22Rv1 (cell line): ENCODE measurements around the gene GRIK1.

Experiments used
- CTCF ChIP-seq: fragments of 450-650 bp; IDR thresholded peaks from 2 replicates; pipeline ENCODE4 v1.5.1; 2017; ENCODE audit warnings: mild to moderate bottlenecking
- ZFX ChIP-seq: fragments of 450-650 bp; IDR thresholded peaks from 2 replicates; pipeline ENCODE4 v1.6.1; 2017; ENCODE audit warnings: antibody characterized with exemption, borderline replicate concordance

DNA sequence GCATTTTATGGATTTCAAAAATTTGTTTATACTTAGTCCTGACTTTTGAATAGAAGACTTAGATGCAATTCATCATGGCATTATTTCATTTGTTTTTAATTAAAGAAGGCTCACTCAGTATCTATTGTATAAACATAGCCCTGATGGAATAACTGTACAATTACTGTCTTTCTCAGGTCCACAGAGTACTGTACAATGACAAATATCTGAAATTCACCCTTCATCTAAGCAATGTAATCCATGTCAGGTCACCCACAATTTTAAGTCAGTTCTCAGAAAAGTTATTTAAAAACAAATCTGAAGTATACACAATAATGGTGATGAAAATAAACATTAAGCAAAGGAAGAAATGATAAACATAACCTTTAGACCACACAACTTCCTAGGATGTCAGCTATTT, 311.9 kb downstream of the GRIK1 start:
- no peak for TF ChIP-seq ZFX
- TF ChIP-seq CTCF = no peak
